PC-9 (cell line): ENCODE data around the gene BASP1. TPM values are rescaled to one million over a fixed set of nuclear protein-coding genes. Genes with fewer than 3 reads are reported as not detected.

Experiments
- BruUV-seq: library from RNA; stranded (reverse); fragments of 400-500 nt; replicated peaks from 2 replicates; lab custom pipeline; 2021; lab: Mats Ljungman, UMichigan
- CTCF ChIA-PET: fragments of 300-600 bp; sonication (Branson Sonifier 250); formaldehyde crosslinking; loops from one replicate; lab custom pipeline; 2022; ENCODE audit warnings: antibody characterized with exemption; lab: Charles Lee
- POLR2A ChIA-PET: fragments of 300-600 bp; sonication (Branson Sonifier 250); formaldehyde crosslinking; loops from one replicate; lab custom pipeline; 2022; ENCODE audit warnings: antibody characterized with exemption; ENCODE audit not compliant: unreplicated experiment; lab: Charles Lee
- DNase-seq, 2 experiments: peaks; one replicate each; pipeline versions ENCODE4 v3.0.0 to v3.0.0-alpha.2; 2015 to 2022; ENCODE audit warnings: mixed read lengths in 1 of 2
- H2AFZ ChIP-seq: fragments of 200-600 bp; sonication (generic); 2 replicates; pipeline ENCODE4 v1.8.1; 2017; ENCODE audit warnings: antibody characterized with exemption
- H3F3A ChIP-seq: fragments of 200-600 bp; sonication (generic); 2 replicates; pipeline ENCODE4 v1.8.1; 2017; ENCODE audit warnings: antibody characterized with exemption, mild to moderate bottlenecking, low read depth; ENCODE audit not compliant: insufficient read depth
- H3K27ac ChIP-seq: fragments of 200-600 bp; sonication (generic); 2 replicates; pipeline ENCODE4 v1.6.1; 2016; ENCODE audit warnings: mixed run types
- H3K27me3 ChIP-seq: fragments of 200-600 bp; sonication (generic); 2 replicates; pipeline ENCODE4 v1.6.1; 2016; ENCODE audit warnings: low read depth, mixed run types; ENCODE audit not compliant: insufficient read depth
- H3K36me3 ChIP-seq: fragments of 200-600 bp; sonication (generic); 2 replicates; pipeline ENCODE4 v1.6.1; 2016; ENCODE audit warnings: low read depth, mixed run types
- H3K4me1 ChIP-seq: fragments of 200-600 bp; sonication (generic); replicated peaks from 2 replicates; pipeline ENCODE4 v1.6.1; 2016; ENCODE audit warnings: mixed run types; ENCODE audit not compliant: insufficient read depth
- H3K4me2 ChIP-seq: fragments of 200-600 bp; sonication (generic); 2 replicates; pipeline ENCODE4 v1.6.1; 2017; ENCODE audit warnings: mixed run types
- H3K4me3 ChIP-seq: fragments of 200-600 bp; sonication (generic); 2 replicates; pipeline ENCODE4 v1.6.1; 2016; ENCODE audit warnings: mixed run types
- H3K79me2 ChIP-seq: fragments of 200-600 bp; sonication (generic); 2 replicates; pipeline ENCODE4 v1.6.1; 2017; ENCODE audit warnings: low read depth, mixed run types
- H3K9me2 ChIP-seq: fragments of 200-600 bp; sonication (generic); 2 replicates; pipeline ENCODE4 v1.8.1; 2017; ENCODE audit warnings: mild to moderate bottlenecking; ENCODE audit not compliant: insufficient read depth
- H3K9me3 ChIP-seq: fragments of 200-600 bp; sonication (generic); 2 replicates; pipeline ENCODE4 v1.8.1; 2016; ENCODE audit warnings: low read depth; ENCODE audit not compliant: insufficient read depth
- H4K20me1 ChIP-seq: fragments of 200-600 bp; sonication (generic); 2 replicates; pipeline ENCODE4 v1.8.1; 2017; ENCODE audit not compliant: insufficient read depth
- EZH2 ChIP-seq: fragments of 200-600 bp; sonication (generic); IDR thresholded peaks from 2 replicates; pipeline ENCODE4 v1.8.0; 2017; ENCODE audit warnings: antibody characterized with exemption, low read depth
- intact Hi-C: fragments of 100-400 bp; cut with micrococcal nuclease; formaldehyde crosslinking; loops from one replicate; pipeline ENCODE4 v1.10.0; 2022; ENCODE audit not compliant: unreplicated experiment
- total RNA-seq: library from RNA; stranded (reverse); gene quantifications from 2 replicates; pipeline ENCODE4 v1.2.3, GENCODE V29; 2021
- TF ChIP-seq, protein P1 (sequence below): fragments of 200-600 bp; sonication (generic); conservative IDR thresholded peaks from 2 replicates; pipeline ENCODE4 v1.6.1; 2017; ENCODE audit warnings: mixed run types, antibody characterized with exemption, mild to moderate bottlenecking, moderate library complexity

BASP1 gene
- total RNA-seq, 1 experiment from 2014 or later, result not detected

DNA sequence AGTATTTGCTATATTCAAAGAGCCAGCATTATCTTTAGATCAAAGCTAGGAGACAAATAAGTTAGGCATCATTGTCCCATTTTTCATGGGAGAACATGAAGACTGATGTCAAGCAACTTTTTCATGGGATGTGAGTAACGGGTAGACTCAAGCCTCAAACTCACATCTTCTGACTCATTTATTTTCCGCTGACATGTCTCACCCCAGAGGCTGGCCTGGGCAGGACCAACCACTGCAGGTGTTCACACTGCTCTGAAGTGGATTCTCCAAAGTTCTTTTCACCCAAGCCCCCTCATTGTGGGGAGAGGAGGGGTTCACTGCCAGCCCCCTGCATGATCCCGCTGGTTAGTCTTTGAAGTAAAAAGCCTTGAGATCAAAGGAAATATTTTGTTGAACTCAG is 34.9 kb upstream of the BASP1 start:
- Histone ChIP-seq H3K9me3 (no peaks in the 10 kb centered on the region), H3K4me2 (no peak overlapping the region), H3F3A (peaks cover 8% of the 10 kb centered on the region), H4K20me1 (no peaks in the 10 kb centered on the region), H3K79me2 (no peaks in the 10 kb centered on the region), H3K27ac (no peak overlapping the region), H3K36me3 (no peaks in the 10 kb centered on the region), H2AFZ (no peak overlapping the region), H3K27me3 (no peaks in the 10 kb centered on the region), H3K9me2 (no peaks in the 10 kb centered on the region), H3K4me3 (no peak overlapping the region), H3K4me1 (peaks cover 6% of the 10 kb centered on the region; the same call in 1 of the 2 replicates)
- no TSS peak for BruUV-seq
- intact Hi-C loops, result loop anchor here (10.0 kb wide), 1 partner anchor 168 kb away; no protein-coding TSS in a partner anchor
- POLR2A ChIA-PET, result no interaction called here
- TF ChIP-seq, protein P1, sequence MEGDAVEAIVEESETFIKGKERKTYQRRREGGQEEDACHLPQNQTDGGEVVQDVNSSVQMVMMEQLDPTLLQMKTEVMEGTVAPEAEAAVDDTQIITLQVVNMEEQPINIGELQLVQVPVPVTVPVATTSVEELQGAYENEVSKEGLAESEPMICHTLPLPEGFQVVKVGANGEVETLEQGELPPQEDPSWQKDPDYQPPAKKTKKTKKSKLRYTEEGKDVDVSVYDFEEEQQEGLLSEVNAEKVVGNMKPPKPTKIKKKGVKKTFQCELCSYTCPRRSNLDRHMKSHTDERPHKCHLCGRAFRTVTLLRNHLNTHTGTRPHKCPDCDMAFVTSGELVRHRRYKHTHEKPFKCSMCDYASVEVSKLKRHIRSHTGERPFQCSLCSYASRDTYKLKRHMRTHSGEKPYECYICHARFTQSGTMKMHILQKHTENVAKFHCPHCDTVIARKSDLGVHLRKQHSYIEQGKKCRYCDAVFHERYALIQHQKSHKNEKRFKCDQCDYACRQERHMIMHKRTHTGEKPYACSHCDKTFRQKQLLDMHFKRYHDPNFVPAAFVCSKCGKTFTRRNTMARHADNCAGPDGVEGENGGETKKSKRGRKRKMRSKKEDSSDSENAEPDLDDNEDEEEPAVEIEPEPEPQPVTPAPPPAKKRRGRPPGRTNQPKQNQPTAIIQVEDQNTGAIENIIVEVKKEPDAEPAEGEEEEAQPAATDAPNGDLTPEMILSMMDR, result no peak
- no peak for TF ChIP-seq EZH2
- CTCF ChIA-PET, result no interaction called here
- DNase-seq, result no peak

- DNase-seq, result no peak
- no peaks in the 10 kb centered on the region for H3K9me2 ChIP-seq
- H2AFZ ChIP-seq, result no peak overlapping the region
- H3K9me3 ChIP-seq, result no peaks in the 10 kb centered on the region
- POLR2A ChIA-PET, result no interaction called here
- CTCF ChIA-PET, result no interaction called here
- H3K4me1 ChIP-seq, result peaks cover 6% of the 10 kb centered on the region; the same call in 1 of the 2 replicates
- no peaks in the 10 kb centered on the region for H4K20me1 ChIP-seq
- intact Hi-C loops, result loop anchor here (10.0 kb wide), 1 partner anchor 168 kb away; no protein-coding TSS in a partner anchor
- TF ChIP-seq, protein P1, result no peak
- no peak for TF ChIP-seq EZH2
- no peaks in the 10 kb centered on the region for H3K79me2 ChIP-seq
- H3K27me3 ChIP-seq, result no peaks in the 10 kb centered on the region
- H3K27ac ChIP-seq, result no peak overlapping the region
- H3K4me3 ChIP-seq, result no peak overlapping the region
- BruUV-seq, result no TSS peak
- H3K4me2 ChIP-seq, result no peak overlapping the region
- H3F3A ChIP-seq, result peaks cover 8% of the 10 kb centered on the region
- no peaks in the 10 kb centered on the region for H3K36me3 ChIP-seq
Measured at GRCh38 chr5:17182981-17183380, 34.5 kb upstream of the BASP1 start.

DNA sequence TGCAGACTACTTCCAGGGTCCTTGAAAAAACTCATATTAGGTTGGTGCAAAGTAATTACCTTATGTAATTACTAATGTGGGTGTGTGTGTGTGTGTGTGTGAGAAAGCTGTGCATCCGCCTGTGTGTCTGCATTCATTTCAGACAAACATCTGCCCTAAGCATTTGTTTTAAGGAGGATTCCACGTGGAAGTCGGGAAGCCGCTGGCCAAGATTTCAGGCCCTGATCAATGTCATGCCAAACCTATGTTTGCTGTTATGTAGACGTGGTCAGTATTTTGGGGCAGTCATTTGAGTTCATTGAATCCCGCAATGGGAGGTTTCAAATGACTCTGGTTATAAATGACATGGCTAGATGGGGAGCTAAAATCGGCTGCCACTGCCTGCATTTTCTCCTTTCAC is 33.6 kb upstream of the BASP1 start:
- H3K27me3 ChIP-seq, result no peaks in the 10 kb centered on the region
- ChIA-PET CTCF (interaction anchor here (0.7 kb wide), 1 partner anchor 141 kb away, joined by 4 read pairs; no protein-coding TSS in a partner anchor), POLR2A (no interaction called here)
- no peak overlapping the region for H3K4me3 ChIP-seq
- no TSS peak for BruUV-seq
- TF ChIP-seq, protein P1, result no peak
- no peak for TF ChIP-seq EZH2
- intact Hi-C loops, result loop anchor here (10.0 kb wide), 1 partner anchor 169 kb away; no protein-coding TSS in a partner anchor
- H4K20me1 ChIP-seq, result no peaks in the 10 kb centered on the region
- DNase-seq, result no peak
- H3K27ac ChIP-seq, result no peak overlapping the region
- H3K4me2 ChIP-seq, result no peak overlapping the region
- no peaks in the 10 kb centered on the region for H3K36me3 ChIP-seq
- no peaks in the 10 kb centered on the region for H3K9me3 ChIP-seq
- H3K79me2 ChIP-seq, result no peaks in the 10 kb centered on the region
- no peak overlapping the region for H2AFZ ChIP-seq
- no peaks in the 10 kb centered on the region for H3K9me2 ChIP-seq
- peaks cover 8% of the 10 kb centered on the region for H3F3A ChIP-seq
- H3K4me1 ChIP-seq, result peaks cover 6% of the 10 kb centered on the region; the same call in 1 of the 2 replicates
